Ascending aorta (tissue), 2 donors: ENCODE results near the gene AQP2. TPM values are rescaled to one million over a fixed set of nuclear protein-coding genes. Genes with fewer than 3 reads are reported as not detected.
"Not testable (repeated sequence)": the region's sequence is repeated elsewhere in the genome, so short reads cannot be mapped to it uniquely, and the experiment has no call there.

Source experiments
- DNase-seq, 2 donors: peaks; one replicate each; pipeline ENCODE4 v3.0.0-alpha.2; 2019; ENCODE audit warnings: low spot score in 2 of 2
- H3K27ac ChIP-seq, 2 donors: fragments of 200-600 bp; sonication (generic); one replicate each; pipeline ENCODE4 v1.5.1; 2016 to 2017; ENCODE audit warnings: mild to moderate bottlenecking in 1 of 2
- H3K27me3 ChIP-seq: fragments of 200-600 bp; sonication (generic); one replicate; pipeline ENCODE4 v1.5.1; 2017
- H3K36me3 ChIP-seq, 2 donors: fragments of 200-600 bp; sonication (generic); one replicate each; pipeline ENCODE4 v1.5.1; 2016
- H3K4me1 ChIP-seq, 2 donors: fragments of 200-600 bp; sonication (generic); one replicate each; pipeline ENCODE4 v1.5.1; 2016 to 2017; ENCODE audit warnings: mild to moderate bottlenecking in 1 of 2
- H3K4me3 ChIP-seq, 2 donors: fragments of 200-600 bp; sonication (generic); one replicate each; pipeline ENCODE4 v1.5.1; 2016 to 2017; ENCODE audit warnings: mild to moderate bottlenecking in 1 of 2
- H3K9me3 ChIP-seq, 2 donors: fragments of 200-600 bp; sonication (generic); one replicate each; pipeline ENCODE4 v1.5.1; 2016
- intact Hi-C: fragments of 100-400 bp; cut with DNase I; formaldehyde crosslinking; loops from one replicate; pipeline ENCODE4 v1.15.1; 2023
- total RNA-seq: library from RNA; depleted of rRNA; stranded (reverse); fragments of >200 nt; gene quantifications from one replicate; pipeline ENCODE4 v1.1.0, GENCODE V29; 2016
- TF ChIP-seq, protein P1 (sequence below), 3 experiments: fragments of 200-600 bp in 2 of 3; fragments of 450-650 bp in 1 of 3; sonication (generic) in 2 of 3; IDR thresholded peaks; one replicate each; pipeline ENCODE4 v1.5.1; 2016 to 2019; ENCODE audit warnings: antibody characterized with exemption in 3 of 3, mild to moderate bottlenecking in 1 of 3, moderate library complexity in 1 of 3

The AQP2 gene
- total RNA-seq, 1 donor from 2014 or later, result not detected

DNA sequence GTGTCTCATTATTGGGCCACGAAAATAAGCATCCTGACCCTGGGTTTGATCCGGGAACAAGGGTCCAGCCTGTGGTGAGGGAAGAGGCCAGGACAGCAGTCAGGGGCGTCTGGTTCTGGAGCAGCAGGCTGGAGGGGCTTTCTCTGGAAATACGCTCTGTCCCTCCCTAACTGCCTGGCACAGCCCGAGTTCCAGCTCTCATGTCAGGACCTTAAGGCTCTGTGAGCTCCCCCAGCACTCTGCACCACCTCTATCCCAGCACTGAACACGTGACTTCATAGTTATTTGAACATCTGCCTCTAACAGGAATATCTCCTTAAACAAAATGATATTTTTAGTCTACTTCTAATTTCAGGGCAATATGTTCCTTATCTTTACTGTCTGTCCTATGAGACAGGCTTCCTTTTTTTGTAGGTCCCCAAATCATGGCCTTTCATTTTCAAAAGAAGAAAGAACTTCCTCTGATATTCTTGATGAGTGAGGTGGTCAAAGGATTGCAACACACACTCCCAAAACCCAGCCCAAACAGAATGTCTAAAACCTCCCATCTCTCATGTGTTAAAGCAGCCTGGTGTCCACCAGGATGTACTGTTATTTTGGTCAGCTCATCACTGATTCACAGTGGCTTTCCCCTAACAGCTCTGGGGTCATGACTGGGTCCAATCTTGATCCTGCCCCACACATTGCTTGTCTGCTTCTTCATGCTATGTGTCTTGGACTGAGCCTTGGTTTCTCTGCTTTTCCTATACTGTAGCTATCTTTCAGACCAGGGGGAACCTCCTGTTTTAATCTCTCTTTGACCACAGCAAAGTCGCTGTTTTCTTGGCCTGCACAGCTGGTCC lies 31.9 kb downstream of the AQP2 start:
- Histone ChIP-seq H3K4me1 (no peaks in the 10 kb centered on the region), H3K36me3 (no peaks in the 10 kb centered on the region), H3K4me3 (no peak overlapping the region), H3K27me3 (no peaks in the 10 kb centered on the region), H3K9me3 (no peaks in the 10 kb centered on the region), H3K27ac (no peak overlapping the region)
- TF ChIP-seq, protein P1, sequence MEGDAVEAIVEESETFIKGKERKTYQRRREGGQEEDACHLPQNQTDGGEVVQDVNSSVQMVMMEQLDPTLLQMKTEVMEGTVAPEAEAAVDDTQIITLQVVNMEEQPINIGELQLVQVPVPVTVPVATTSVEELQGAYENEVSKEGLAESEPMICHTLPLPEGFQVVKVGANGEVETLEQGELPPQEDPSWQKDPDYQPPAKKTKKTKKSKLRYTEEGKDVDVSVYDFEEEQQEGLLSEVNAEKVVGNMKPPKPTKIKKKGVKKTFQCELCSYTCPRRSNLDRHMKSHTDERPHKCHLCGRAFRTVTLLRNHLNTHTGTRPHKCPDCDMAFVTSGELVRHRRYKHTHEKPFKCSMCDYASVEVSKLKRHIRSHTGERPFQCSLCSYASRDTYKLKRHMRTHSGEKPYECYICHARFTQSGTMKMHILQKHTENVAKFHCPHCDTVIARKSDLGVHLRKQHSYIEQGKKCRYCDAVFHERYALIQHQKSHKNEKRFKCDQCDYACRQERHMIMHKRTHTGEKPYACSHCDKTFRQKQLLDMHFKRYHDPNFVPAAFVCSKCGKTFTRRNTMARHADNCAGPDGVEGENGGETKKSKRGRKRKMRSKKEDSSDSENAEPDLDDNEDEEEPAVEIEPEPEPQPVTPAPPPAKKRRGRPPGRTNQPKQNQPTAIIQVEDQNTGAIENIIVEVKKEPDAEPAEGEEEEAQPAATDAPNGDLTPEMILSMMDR (IDR thresholded peaks at IDR 0.05), result no peak
- intact Hi-C loops, result no loop called here
- no peak for DNase-seq

DNA sequence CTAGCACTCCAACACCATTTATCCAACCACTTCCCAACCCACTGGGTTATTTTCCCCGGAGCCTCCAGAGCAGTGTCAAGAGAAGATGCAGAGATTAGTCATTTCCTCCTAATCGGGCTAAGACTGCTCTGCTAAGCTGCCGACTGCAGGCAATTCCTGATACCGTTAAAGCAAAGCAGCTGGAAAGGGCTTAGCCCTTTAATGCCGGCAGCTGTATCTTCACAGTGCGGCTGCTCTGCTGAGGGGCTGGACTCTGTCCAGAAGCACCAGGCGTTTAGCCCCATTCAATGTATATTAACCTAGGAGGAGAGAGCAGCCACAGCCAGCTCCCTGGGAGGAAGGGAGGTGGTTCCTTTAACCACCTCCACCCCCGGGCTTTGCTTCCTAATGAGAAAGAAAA lies 33.4 kb downstream of the AQP2 start:
- Histone ChIP-seq H3K36me3 (no peaks in the 10 kb centered on the region), H3K27ac (no peak overlapping the region), H3K27me3 (no peaks in the 10 kb centered on the region), H3K4me3 (no peak overlapping the region), H3K9me3 (no peaks in the 10 kb centered on the region), H3K4me1 (no peaks in the 10 kb centered on the region)
- intact Hi-C loops, result no loop called here
- no peak for DNase-seq
- TF ChIP-seq, protein P1 (IDR thresholded peaks at IDR 0.05), result no peak

DNA sequence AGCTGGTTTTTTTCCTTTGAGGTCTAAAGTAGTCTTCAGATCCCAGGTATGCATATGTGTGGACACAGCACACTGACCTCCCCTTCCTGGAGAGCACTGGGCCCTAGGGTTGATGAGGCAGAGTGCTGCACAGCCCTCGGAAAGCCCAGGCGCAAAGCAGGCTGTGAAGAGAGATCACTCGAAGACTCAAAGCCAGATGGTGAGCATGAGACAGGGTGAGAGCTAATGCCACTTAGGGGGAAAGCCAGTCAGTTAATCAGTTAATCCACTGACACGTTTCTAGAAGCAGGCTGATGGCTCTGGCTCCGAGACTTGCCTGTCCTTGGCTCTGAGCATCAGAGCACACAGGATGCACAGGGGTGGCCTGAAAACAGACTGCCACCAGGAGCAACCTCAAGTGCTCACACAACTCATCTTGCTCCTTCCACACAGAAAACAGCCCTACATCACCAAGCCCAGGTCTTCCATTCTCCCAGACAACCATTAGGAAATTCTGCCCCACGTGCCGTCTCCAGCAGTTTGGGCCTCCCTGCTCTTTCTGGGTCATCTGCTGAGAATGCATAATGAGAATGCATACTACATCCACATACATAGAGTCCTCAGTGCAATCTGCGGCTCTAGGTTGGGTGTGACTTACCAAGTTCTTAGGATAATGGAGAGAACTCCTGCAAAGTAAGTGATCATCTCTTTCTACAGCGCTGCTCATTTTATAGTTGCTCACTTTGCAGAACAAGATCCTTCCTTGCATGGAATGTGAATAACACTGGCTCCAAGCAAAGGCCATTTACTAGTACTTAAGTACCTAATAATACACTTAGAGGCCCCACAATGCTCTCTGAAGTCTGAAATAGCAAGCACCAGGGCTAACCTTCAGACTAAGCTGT lies 34.2 kb downstream of the AQP2 start:
- no peaks in the 10 kb centered on the region for H3K36me3 ChIP-seq
- TF ChIP-seq, protein P1 (IDR thresholded peaks at IDR 0.05), result no peak
- H3K4me3 ChIP-seq, result no peak overlapping the region
- H3K4me1 ChIP-seq, result no peaks in the 10 kb centered on the region
- DNase-seq, result no peak
- H3K9me3 ChIP-seq, result no peaks in the 10 kb centered on the region
- intact Hi-C loops, result no loop called here
- H3K27me3 ChIP-seq, result no peaks in the 10 kb centered on the region
- H3K27ac ChIP-seq, result no peak overlapping the region

DNA sequence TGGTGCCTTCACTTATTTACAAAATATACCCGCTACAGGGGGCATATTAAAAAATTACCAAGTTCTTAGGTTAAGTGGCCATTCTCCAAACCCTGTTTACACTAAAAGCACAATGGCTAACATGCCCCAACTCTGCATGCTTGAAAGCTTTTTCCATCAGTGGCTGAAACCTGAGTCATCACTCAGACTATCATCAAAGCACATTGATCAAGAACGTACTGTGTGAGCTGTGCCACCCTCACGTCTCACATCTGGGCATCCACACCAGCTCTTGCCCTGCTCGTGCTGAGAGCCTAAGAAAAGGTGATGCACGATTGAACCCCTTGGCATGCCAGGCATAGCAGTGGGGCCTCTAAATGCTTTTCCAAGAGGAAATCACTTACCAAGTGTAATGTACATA lies 35.4 kb downstream of the AQP2 start:
- H3K27ac ChIP-seq, result no peak overlapping the region
- intact Hi-C loops, result no loop called here
- H3K27me3 ChIP-seq, result no peaks in the 10 kb centered on the region
- H3K4me1 ChIP-seq, result no peaks in the 10 kb centered on the region
- no peaks in the 10 kb centered on the region for H3K36me3 ChIP-seq
- no peaks in the 10 kb centered on the region for H3K9me3 ChIP-seq
- TF ChIP-seq, protein P1 (IDR thresholded peaks at IDR 0.05), result no peak
- no peak overlapping the region for H3K4me3 ChIP-seq
- no peak for DNase-seq

DNA sequence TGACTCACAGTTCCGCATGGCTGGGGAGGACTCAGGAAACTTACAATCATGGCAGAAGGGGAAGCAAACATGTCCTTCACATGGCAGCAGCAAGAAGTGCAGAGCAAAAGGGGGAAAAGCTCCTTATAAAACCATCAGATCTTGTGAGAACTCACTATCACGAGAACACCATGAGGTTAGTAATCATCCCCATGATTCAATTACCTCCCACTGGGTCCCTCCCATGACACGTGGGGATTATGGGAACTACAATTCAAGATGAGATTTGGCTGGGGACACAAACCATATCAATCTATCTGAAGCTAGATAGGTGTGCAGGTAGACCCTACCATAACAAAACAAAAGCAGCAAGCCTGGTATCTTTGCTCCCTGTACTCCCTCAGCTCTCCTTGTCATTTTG lies 35.9 kb downstream of the AQP2 start:
- H3K27ac ChIP-seq, DNase-seq: not testable (repeated sequence)

More for the DNA sequence above, 35.9 kb downstream of the AQP2 start:
- intact Hi-C loops, H3K4me3 ChIP-seq, H3K36me3 ChIP-seq, H3K27me3 ChIP-seq, H3K4me1 ChIP-seq, H3K9me3 ChIP-seq: not testable (repeated sequence)
